Stimulated activated CD4-positive, alpha-beta T cell treated with anti-CD3 and anti-CD28 coated beads, Interleukin-4, amount 100 ng/mL, for 24 hours (primary cell): ENCODE results near the gene UBE2M.
"Not testable (repeated sequence)": the region's sequence is repeated elsewhere in the genome, so short reads cannot be mapped to it uniquely, and the experiment has no call there.

Experiments
- DNase-seq: peaks from one replicate; pipeline ENCODE4 v3.0.0-alpha.2; 2020

UBE2M gene

DNA sequence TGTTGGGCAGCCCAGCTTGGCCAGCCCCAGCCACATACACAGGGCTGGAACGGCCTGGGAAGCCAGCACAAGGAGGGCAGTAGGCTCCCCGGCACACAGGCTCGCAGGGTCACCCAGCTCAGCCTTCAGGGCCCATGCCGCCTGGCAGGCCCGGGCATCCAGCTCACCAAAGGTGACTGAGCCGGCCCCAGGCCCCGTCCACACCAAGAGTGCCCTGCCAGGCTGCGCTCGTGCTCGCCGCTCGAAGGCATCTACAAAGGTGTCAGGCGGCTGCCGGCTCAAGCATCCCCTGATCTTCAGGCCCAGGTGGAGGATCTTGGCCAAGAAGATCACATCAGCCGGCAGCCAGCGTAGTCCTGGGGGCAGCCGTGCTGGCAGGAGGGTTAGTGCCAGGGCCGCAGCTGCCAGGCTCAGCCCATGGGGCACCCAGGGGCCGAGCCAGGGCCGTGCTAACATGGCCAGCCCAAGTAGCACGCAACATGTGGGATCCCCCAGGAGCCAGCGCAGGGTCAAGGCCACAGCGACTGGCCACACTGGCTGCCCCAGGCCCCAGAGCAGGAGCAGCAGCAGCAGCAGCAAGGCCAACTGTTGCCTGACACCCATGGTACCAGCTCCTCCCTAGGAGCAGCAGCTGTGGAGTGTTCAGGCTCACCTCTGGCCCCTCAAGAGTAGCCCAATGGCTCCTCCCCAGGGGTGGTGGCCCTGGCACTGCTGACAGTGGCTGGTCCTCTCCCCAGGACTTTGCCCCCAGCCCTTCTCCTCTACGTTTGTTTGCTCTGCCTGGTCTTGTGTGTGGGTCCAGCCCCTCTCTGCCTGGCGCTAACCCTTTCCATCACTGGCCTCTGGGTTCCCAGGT, 46.8 kb downstream of the UBE2M start, which contains the start of gene SLC27A5:
SLC27A5 (minus strand) TSS at position 640 of the 856 bp plus-strand sequence; CDS start at position 603, 37 bp downstream.
- no peak for DNase-seq

DNA sequence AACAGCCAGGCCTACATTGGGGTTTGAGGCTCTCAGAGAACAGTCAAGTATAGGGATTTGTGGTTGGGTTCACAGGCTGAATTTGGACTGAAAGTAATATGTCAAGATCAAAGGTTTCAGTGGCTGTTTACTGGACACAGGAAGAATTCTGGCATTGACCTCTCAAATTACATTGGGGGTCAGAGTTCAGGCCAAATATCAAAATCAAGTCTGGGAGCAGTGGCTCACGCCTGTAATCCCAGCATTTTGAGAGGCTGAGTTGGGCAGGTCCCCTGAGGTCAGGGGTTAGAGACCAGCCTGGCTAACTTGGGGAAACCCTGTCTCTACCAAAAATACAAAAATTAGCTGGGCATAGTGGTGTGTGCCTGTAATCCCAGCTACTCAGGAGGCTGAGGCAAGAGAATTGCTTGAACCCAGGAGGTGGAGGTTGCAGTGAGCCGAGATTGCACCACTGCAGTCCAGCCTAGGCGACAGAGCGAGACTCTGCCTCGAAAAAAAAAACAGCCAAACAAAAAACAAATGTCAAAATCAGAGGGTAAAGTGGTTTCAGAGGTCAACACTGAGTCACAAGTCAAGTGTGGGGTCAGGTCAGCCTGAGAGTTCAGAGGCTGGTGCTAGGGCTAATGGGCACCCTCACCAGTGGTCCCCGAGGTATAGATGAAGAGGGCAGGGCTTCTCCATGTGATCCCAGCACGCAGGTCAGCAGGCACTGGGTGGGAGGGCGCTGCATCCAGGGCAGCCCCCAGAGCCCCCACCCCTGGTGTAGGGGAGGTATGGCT, 48.1 kb downstream of the UBE2M start:
- DNase-seq, result no peak

GRCh38 chr19:58509731-58510083, 48.7 kb downstream of the UBE2M start:
- DNase-seq, result no peak

DNA sequence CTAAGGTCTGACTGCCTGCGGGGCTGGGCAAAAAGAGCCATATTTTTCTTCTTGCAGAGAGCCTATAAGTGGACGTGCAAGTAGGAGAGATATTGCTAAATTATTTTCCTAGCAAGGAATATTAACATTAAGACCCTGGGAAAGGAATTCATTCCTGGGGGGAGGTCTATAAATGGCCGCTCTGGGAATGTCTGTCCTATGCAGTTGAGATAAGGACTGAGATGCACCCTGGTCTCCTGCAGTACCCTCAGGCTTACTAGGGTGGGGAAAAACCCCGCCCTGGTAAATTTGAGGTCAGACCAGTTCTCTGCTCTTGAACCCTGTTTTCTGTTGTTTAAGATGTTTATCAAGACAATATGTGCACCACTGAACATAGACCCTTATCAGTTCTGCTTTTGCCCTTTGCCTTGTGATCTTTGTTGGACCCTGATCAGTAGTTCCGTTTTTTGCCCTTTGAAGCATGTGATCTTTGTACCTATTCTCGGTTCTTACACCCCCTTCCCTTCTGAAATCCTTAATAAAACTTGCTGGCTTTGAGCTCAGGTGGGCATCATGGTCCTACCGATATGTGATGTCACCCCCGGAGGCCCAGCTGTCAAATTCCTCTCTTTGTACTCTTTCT, 50.7 kb downstream of the UBE2M start:
- DNase-seq, result not testable (repeated sequence)
